ENCODE measurements around the gene AKT1S1.

- TF ChIP-seq CTCF (IDR thresholded peaks at IDR 0.05) (no peak), EZH2 (IDR thresholded peaks at IDR 0.05; ENCODE audit: borderline replicate concordance, insufficient read depth, low read depth, low read length, poor library complexity, severe bottlenecking) (no peak)
These were observed 36.8 kb downstream of the AKT1S1 start for GRCh38 chr19:49840321-49840720.
